Measurements from ENCODE around the gene HPRT1.
A peak's percentile ranks its signal among the peaks of the same experiment; 100 is the strongest.
"Not testable (repeated sequence)": the region's sequence is repeated elsewhere in the genome, so short reads cannot be mapped to it uniquely, and the experiment has no call there.

Gene HPRT1

DNA sequence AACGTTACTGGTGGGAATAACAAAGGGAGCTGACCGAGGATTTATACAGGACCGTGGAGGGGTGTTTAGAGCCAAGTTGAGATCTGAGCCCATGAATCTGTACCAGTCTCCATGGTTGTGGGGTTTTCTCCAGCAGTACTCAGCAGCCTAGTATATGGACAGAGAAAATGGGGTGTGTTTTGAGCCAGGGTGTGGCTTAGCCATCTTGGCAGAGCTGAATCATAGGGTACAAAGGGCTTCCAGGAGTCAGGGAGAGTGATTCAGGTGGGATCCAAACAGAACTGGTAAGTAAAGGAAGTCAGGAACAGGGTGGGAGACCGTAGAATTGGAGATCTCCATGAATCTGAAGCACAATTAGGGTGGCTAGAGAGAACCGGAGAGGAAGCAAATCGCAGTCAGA is 7.4 kb upstream of the HPRT1 start:
- Histone ChIP-seq H3K9ac (ENCODE audit: low read depth, low read length) (no peak overlapping the region), H3K36me3 (ENCODE audit: insufficient read depth, low read length) (no peaks in the 10 kb centered on the region), H3K4me1 (ENCODE audit: insufficient read depth, low read length) (no peaks in the 10 kb centered on the region), H3K9me3 (ENCODE audit: insufficient read depth, low read depth, low read length) (no peaks in the 10 kb centered on the region), H3K27me3 (ENCODE audit: insufficient read depth, low read length) (no peaks in the 10 kb centered on the region), H3K27ac (ENCODE audit: low read depth, low read length) (no peak overlapping the region), H3K4me3 (ENCODE audit: low read length) (no peak overlapping the region)
- 84% methylated on average over 6 of the region's 6 CpGs for WGBS

DNA sequence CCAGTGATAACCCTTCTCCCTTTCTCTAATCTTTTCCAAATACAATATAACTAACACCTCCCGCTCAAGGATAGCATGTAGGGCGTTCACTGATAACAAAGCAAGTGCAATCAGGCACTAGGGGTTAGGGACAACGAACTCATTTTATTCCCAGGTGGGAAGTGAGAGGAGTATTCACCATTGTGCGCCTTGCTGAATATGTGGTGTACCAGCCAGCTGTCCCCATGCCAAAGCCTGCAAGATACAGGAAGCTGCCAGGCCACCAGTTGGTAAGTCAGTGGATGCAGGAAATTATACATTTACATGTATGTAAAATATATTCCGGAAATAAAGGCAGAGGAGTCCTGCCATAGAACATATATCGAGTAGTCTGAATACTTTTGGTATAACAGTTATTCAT is 6.3 kb upstream of the HPRT1 start:
- H3K36me3 ChIP-seq (ENCODE audit: insufficient read depth, low read length): no peaks in the 10 kb centered on the region
- WGBS: 94% methylated on average over 4 of the region's 6 CpGs
- H3K27me3 ChIP-seq (ENCODE audit: insufficient read depth, low read length): no peaks in the 10 kb centered on the region
- H3K4me3 ChIP-seq (ENCODE audit: low read length): no peak overlapping the region
- no peak overlapping the region for H3K9ac ChIP-seq (ENCODE audit: low read depth, low read length)
- H3K9me3 ChIP-seq (ENCODE audit: insufficient read depth, low read depth, low read length): no peaks in the 10 kb centered on the region
- H3K27ac ChIP-seq (ENCODE audit: low read depth, low read length): no peak overlapping the region
- no peaks in the 10 kb centered on the region for H3K4me1 ChIP-seq (ENCODE audit: insufficient read depth, low read length)

DNA sequence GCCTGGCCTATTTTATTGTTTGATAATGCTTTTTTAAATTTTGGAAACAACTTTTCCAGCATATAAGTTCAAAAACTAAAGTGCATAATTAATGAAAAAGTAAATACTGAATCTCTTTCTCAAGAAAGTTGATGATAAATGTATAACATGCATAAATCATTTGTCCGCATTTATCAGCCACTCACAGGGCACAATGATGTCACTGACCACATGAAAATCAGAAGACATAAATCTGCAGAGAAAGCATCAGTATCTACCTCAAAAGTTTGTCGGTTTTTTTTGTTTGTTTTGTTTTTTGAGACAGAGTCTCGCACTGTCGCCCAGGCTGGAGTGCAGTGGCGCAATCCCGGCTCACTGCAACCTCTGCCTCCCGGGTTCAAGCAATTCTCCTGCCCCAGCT is 5.5 kb upstream of the HPRT1 start:
- no peaks in the 10 kb centered on the region for H3K4me1 ChIP-seq (ENCODE audit: insufficient read depth, low read length)
- 96% methylated on average over 7 of the region's 7 CpGs for WGBS

DNA sequence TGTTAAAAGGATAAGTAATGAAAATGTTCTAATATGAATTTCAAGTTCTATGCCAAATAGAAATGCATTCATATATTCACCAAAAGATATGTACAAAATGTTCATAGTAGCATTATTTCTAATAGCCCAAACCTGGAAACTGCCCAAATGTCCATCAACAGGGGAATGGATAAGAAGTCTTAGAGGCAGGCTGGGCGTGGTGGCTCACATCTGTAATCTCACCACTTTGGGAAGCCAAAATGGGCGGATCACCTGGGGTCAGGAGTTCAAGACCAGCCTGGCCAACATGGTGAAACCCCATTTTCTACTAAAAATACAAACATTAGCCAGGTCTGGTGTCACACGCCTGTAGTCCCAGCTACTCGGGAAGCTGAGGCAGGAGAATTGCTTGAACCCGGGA is 2.3 kb upstream of the HPRT1 start:
- Histone ChIP-seq H3K36me3 (ENCODE audit: insufficient read depth, low read length) (no peaks in the 10 kb centered on the region), H3K4me1 (ENCODE audit: insufficient read depth, low read length) (peaks cover 7% of the 10 kb centered on the region; the same call in 1 of the 2 replicates), H3K27me3 (ENCODE audit: insufficient read depth, low read length) (no peaks in the 10 kb centered on the region), H3K9ac (ENCODE audit: low read depth, low read length) (no peak overlapping the region), H3K27ac (ENCODE audit: low read depth, low read length) (no peak overlapping the region), H3K4me3 (ENCODE audit: low read length) (no peak overlapping the region), H3K9me3 (ENCODE audit: insufficient read depth, low read depth, low read length) (no peaks in the 10 kb centered on the region)
- WGBS: 87% methylated on average over 5 of the region's 5 CpGs

More for the DNA sequence above, 5.5 kb upstream of the HPRT1 start:
- Histone ChIP-seq H3K4me3 (ENCODE audit: low read length) (no peak overlapping the region), H3K27me3 (ENCODE audit: insufficient read depth, low read length) (no peaks in the 10 kb centered on the region), H3K9me3 (ENCODE audit: insufficient read depth, low read depth, low read length) (no peaks in the 10 kb centered on the region), H3K27ac (ENCODE audit: low read depth, low read length) (no peak overlapping the region), H3K9ac (ENCODE audit: low read depth, low read length) (no peak overlapping the region), H3K36me3 (ENCODE audit: insufficient read depth, low read length) (no peaks in the 10 kb centered on the region)

DNA sequence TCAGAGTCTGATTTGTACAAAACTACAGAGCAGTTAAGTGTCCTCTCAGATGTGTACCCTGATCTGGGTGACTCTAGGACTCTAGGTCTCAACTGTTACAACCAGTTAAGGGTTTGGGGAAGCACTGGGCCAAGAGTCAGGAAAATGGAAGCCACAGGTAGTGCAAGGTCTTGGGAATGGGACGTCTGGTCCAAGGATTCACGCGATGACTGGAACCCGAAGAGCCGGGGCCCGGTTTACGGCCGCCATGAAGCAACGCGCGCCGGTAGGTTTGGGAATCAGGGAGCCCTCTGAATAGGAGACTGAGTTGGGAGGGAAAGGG is 321 bp upstream of the HPRT1 start:
- H3K27me3 ChIP-seq (ENCODE audit: insufficient read depth, low read length): no peaks in the 10 kb centered on the region
- WGBS: 8% methylated on average over 12 of the region's 12 CpGs
- peaks cover 7% of the 10 kb centered on the region; the same call in 1 of the 2 replicates for H3K4me1 ChIP-seq (ENCODE audit: insufficient read depth, low read length)
- H3K27ac ChIP-seq (ENCODE audit: low read depth, low read length): peak overlapping the region; percentile 60; the same call in 1 of the 2 replicates
- H3K9ac ChIP-seq (ENCODE audit: low read depth, low read length): peak overlapping the region; percentile 64
- no peaks in the 10 kb centered on the region for H3K36me3 ChIP-seq (ENCODE audit: insufficient read depth, low read length)
- no peaks in the 10 kb centered on the region for H3K9me3 ChIP-seq (ENCODE audit: insufficient read depth, low read depth, low read length)
- H3K4me3 ChIP-seq (ENCODE audit: low read length): peak overlapping the region; percentile 84

DNA sequence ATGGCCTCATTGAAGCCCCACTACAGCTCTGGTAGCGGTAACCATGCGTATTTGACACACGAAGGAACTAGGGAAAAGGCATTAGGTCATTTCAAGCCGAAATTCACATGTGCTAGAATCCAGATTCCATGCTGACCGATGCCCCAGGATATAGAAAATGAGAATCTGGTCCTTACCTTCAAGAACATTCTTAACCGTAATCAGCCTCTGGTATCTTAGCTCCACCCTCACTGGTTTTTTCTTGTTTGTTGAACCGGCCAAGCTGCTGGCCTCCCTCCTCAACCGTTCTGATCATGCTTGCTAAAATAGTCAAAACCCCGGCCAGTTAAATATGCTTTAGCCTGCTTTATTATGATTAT is 876 bp downstream of the HPRT1 start:
- Histone ChIP-seq H3K36me3 (ENCODE audit: insufficient read depth, low read length) (no peaks in the 10 kb centered on the region), H3K4me3 (ENCODE audit: low read length) (peak overlapping the region; percentile 84), H3K9me3 (ENCODE audit: insufficient read depth, low read depth, low read length) (no peaks in the 10 kb centered on the region), H3K9ac (ENCODE audit: low read depth, low read length) (peak overlapping the region; percentile 85), H3K27ac (ENCODE audit: low read depth, low read length) (no peak overlapping the region), H3K4me1 (ENCODE audit: insufficient read depth, low read length) (peaks cover 7% of the 10 kb centered on the region; the same call in 1 of the 2 replicates), H3K27me3 (ENCODE audit: insufficient read depth, low read length) (no peaks in the 10 kb centered on the region)
- 3% methylated on average over 8 of the region's 9 CpGs for WGBS

DNA sequence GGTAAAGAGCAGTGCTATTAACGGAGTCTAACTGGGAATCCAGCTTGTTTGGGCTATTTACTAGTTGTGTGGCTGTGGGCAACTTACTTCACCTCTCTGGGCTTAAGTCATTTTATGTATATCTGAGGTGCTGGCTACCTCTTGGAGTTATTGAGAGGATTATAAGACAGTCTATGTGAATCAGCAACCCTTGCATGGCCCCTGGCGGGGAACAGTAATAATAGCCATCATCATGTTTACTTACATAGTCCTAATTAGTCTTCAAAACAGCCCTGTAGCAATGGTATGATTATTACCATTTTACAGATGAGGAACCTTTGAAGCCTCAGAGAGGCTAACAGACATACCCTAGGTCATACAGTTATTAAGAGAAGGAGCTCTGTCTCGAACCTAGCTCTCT is 1.5 kb downstream of the HPRT1 start:
- peaks cover 7% of the 10 kb centered on the region; the same call in 1 of the 2 replicates for H3K4me1 ChIP-seq (ENCODE audit: insufficient read depth, low read length)
- H3K9me3 ChIP-seq (ENCODE audit: insufficient read depth, low read depth, low read length): no peaks in the 10 kb centered on the region
- no peaks in the 10 kb centered on the region for H3K27me3 ChIP-seq (ENCODE audit: insufficient read depth, low read length)
- no peak overlapping the region for H3K27ac ChIP-seq (ENCODE audit: low read depth, low read length)
- no peaks in the 10 kb centered on the region for H3K36me3 ChIP-seq (ENCODE audit: insufficient read depth, low read length)
- H3K4me3 ChIP-seq (ENCODE audit: low read length): peak overlapping the region; percentile 84
- H3K9ac ChIP-seq (ENCODE audit: low read depth, low read length): no peak overlapping the region
- WGBS: 67% methylated on average over 1 of the region's 3 CpGs

DNA sequence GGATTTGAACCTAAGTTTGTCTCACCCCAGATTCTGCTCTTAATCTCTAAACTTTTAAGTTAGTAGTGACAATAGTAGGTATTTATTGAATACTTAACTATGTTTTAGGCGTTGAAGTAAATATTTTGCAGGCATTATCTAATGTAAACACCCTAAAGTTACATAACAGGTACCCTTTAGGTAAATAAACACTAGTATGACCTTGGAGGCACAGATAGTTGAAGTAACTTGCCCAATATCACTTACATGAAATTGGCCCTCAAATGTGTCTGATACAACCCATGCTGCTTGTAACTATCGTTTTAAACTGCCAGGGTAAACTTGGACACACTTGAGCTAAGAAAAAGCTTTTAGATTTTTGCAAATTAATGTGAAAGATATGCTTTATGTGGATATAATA is 3.0 kb downstream of the HPRT1 start:
- peaks cover 7% of the 10 kb centered on the region; the same call in 1 of the 2 replicates for H3K4me1 ChIP-seq (ENCODE audit: insufficient read depth, low read length)
- no peak overlapping the region for H3K9ac ChIP-seq (ENCODE audit: low read depth, low read length)

DNA sequence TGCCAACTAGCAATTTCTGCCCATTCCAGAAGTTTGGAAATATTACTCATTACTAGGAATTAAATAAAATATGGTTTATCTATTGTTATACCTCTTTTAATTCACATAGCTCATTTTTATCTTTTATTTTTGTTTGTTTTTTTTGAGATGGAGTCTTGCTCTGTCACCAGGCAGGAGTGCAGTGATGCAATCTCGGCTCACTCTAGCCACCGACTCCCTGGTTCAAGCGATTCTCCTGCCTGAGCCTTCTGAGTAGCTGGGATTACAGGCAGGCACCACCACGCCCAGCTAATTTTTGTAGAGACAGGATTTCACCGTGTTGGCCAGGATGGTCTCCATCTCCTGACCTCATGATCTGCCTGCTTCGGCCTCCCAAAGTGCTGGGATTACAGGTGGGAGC is 4.5 kb downstream of the HPRT1 start:
- not testable (repeated sequence) for H3K9me3 ChIP-seq (ENCODE audit: insufficient read depth, low read depth, low read length); H3K9ac ChIP-seq (ENCODE audit: low read depth, low read length); H3K4me3 ChIP-seq (ENCODE audit: low read length); H3K36me3 ChIP-seq (ENCODE audit: insufficient read depth, low read length); H3K27ac ChIP-seq (ENCODE audit: low read depth, low read length); H3K4me1 ChIP-seq (ENCODE audit: insufficient read depth, low read length); H3K27me3 ChIP-seq (ENCODE audit: insufficient read depth, low read length)
- 97% methylated on average over 6 of the region's 6 CpGs for WGBS

More for the DNA sequence above, 3.0 kb downstream of the HPRT1 start:
- H3K9me3 ChIP-seq (ENCODE audit: insufficient read depth, low read depth, low read length): no peaks in the 10 kb centered on the region
- no peak overlapping the region for H3K27ac ChIP-seq (ENCODE audit: low read depth, low read length)
- no peak overlapping the region for H3K4me3 ChIP-seq (ENCODE audit: low read length)
- H3K36me3 ChIP-seq (ENCODE audit: insufficient read depth, low read length): peaks cover under 1% of the 10 kb centered on the region; the same call in 1 of the 2 replicates
- H3K27me3 ChIP-seq (ENCODE audit: insufficient read depth, low read length): no peaks in the 10 kb centered on the region
- 100% methylated on average over 1 of the region's 2 CpGs for WGBS

DNA sequence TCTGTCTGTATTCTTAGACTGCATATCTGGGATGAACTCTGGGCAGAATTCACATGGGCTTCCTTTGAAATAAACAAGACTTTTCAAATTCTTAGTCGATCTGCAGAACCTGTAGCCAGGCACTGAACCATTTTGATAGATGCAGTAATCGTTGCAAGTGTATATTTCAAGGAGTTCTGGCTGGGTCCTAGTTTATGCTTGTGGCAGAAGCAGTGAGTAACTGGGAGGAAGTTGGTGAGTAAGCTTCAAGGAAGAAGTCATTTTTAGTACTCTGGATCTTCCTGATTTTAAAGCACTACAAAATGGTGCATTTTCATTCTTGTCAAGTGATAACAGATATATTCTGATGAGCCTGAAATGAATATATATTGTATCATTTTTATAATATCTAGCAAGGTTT is 9.5 kb downstream of the HPRT1 start:
- Histone ChIP-seq H3K9ac (ENCODE audit: low read depth, low read length) (no peak overlapping the region), H3K4me1 (ENCODE audit: insufficient read depth, low read length) (no peaks in the 10 kb centered on the region), H3K4me3 (ENCODE audit: low read length) (no peak overlapping the region), H3K27ac (ENCODE audit: low read depth, low read length) (no peak overlapping the region), H3K9me3 (ENCODE audit: insufficient read depth, low read depth, low read length) (no peaks in the 10 kb centered on the region), H3K36me3 (ENCODE audit: insufficient read depth, low read length) (peaks cover 17% of the 10 kb centered on the region), H3K27me3 (ENCODE audit: insufficient read depth, low read length) (no peaks in the 10 kb centered on the region)
- WGBS: 94% methylated on average over 2 of the region's 2 CpGs

DNA sequence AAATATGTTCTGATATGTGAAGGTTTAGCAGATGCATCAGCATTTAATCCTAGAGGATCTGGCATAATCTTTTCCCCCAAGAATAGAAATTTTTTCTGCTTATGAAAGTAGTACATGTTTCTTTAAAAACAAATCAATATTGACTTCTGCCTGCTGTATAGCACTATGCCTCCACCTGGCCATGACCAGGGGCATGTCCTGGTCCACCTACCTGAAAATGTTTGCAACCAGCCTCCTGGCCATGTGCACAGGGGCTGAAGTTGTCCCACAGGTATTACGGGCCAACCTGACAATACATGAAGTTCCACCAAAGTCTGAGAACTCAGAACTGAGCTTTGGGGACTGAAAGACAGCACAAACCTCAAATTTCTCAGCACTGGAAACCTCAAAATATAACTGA is 10.0 kb downstream of the HPRT1 start:
- H3K9ac ChIP-seq (ENCODE audit: low read depth, low read length): no peak overlapping the region
- no peaks in the 10 kb centered on the region for H3K9me3 ChIP-seq (ENCODE audit: insufficient read depth, low read depth, low read length)
- no peaks in the 10 kb centered on the region for H3K4me1 ChIP-seq (ENCODE audit: insufficient read depth, low read length)
- WGBS: 93% methylated on average over 1 of the region's 1 CpG
- no peaks in the 10 kb centered on the region for H3K27me3 ChIP-seq (ENCODE audit: insufficient read depth, low read length)
- H3K27ac ChIP-seq (ENCODE audit: low read depth, low read length): no peak overlapping the region
- no peak overlapping the region for H3K4me3 ChIP-seq (ENCODE audit: low read length)
- H3K36me3 ChIP-seq (ENCODE audit: insufficient read depth, low read length): peaks cover 21% of the 10 kb centered on the region

DNA sequence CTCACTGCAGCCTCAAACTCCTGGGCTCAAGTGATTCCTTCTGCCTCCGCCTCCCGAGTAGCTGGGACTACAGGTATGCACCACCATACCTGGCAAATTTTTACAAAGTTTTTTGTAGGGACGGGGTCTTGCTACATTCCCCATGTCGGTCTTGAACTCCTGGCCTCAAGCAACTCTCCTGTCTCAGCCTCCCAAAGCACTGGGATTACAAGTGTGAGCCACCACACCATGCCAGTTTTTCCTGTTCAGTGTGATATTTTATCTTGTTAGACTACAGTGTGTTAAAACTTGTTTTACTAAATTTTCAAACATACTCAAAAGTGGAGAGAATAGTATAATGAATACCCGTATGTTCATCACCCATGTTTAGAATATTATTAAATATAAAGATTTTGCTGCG is 12.1 kb downstream of the HPRT1 start:
- no peak overlapping the region for H3K27ac ChIP-seq (ENCODE audit: low read depth, low read length)
- no peaks in the 10 kb centered on the region for H3K9me3 ChIP-seq (ENCODE audit: insufficient read depth, low read depth, low read length)
- H3K4me3 ChIP-seq (ENCODE audit: low read length): no peak overlapping the region
- H3K4me1 ChIP-seq (ENCODE audit: insufficient read depth, low read length): no peaks in the 10 kb centered on the region
- 95% methylated on average over 4 of the region's 6 CpGs for WGBS
- no peaks in the 10 kb centered on the region for H3K27me3 ChIP-seq (ENCODE audit: insufficient read depth, low read length)
- H3K9ac ChIP-seq (ENCODE audit: low read depth, low read length): no peak overlapping the region
- H3K36me3 ChIP-seq (ENCODE audit: insufficient read depth, low read length): peaks cover 38% of the 10 kb centered on the region
